ENCODE measurements around the gene LDLR.

LDLR gene

DNA sequence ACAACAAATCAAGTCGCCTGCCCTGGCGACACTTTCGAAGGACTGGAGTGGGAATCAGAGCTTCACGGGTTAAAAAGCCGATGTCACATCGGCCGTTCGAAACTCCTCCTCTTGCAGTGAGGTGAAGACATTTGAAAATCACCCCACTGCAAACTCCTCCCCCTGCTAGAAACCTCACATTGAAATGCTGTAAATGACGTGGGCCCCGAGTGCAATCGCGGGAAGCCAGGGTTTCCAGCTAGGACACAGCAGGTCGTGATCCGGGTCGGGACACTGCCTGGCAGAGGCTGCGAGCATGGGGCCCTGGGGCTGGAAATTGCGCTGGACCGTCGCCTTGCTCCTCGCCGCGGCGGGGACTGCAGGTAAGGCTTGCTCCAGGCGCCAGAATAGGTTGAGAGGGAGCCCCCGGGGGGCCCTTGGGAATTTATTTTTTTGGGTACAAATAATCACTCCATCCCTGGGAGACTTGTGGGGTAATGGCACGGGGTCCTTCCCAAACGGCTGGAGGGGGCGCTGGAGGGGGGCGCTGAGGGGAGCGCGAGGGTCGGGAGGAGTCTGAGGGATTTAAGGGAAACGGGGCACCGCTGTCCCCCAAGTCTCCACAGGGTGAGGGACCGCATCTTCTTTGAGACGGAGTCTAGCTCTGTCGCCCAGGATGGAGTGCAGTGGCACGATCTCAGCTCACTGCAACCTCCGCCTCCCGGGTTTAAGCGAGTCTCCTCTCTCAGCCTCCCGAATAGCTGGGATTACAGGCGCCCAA, at the start of gene LDLR:
TSS of gene LDLR (plus strand) at position 210 of the 760 bp plus-strand sequence. CDS start at position 296, 86 bp downstream.
- DNase-seq, result peak; percentile 87

DNA sequence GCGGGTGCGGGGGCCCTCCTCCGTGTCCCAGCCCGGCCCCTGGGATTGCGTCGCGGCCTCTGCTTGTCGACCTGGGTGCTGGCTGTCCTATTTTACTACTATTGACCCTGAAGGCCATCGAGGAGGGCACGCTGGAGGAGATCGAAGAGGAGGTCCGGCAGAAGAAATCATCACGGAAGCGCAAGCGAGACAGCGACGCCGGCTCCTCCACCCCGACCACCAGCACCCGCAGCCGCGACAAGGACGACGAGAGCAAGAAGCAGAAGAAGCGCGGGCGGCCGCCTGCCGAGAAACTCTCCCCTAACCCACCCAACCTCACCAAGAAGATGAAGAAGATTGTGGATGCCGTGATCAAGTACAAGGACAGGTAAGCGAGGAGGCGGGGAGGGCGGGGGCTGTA, 48.1 kb upstream of the LDLR start:
- DNase-seq, result no peak

DNA sequence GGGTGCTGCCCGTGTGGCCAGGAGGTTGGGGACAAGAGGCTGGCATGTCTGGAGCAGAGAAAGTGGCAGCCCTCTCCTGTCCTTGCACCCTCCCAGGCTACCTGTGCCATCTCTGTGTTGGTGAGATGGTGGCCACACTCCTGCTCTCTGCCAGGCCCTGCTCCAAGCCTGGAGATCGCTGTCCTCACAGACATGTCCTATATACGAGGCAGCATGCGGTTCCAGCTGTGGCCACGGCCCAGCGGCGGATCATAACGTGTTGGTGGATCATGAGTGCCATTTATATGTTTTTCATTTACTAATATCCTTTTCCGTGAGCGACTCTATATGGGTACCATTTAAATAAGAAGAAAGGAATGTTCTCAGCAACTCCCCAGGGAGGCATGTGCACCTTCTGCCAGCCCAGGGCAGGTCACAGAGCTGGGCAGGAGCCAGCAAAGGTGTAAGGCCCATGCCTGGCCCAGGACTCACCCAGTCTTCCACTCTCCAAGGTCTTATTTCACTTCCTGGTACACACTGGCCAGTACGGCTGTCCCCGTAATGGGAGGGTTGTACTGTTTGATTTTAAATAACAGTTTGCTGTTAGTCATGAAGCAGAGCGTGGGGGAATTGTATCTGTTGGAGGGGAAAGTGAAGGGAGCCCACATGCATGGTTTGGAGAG, 47.2 kb upstream of the LDLR start:
- no peak for DNase-seq

DNA sequence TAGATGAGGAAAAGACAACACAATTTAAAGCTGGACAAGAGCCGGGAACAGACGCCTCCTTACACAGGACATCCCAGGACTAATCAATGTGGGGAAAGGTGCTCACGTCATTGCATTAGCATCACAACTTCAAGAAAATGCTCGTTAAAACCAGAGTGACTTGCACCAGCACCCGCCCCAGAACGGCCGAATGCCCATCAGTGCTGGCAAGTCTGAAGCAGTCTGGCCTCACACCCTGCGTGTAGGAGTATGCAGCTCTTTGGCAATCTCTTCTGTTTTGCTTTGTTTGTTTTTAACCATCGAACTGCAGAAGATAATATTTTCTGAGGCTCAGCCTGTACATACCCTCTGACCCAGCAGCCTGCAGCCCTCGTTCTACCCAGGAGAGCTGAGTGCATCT, 44.8 kb upstream of the LDLR start:
- DNase-seq, result no peak

DNA sequence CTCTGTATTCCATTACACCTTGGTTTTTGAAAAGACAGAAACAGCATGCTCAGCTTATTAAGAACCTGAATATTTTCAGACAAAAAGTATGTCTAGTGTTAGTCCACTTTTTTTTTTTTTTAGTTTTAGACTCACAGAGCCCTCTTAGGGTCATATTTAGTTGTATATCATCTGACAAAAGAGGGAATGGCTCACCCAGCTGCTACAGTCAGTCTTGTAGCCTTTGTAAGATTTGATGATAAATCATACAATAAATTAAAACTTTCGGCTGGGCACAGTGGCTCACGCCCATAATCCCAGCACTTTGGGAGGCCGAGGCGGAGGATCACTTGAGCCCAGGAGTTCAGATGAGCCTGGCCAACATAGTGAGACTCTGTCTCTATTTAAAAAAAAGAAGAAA, 43.7 kb upstream of the LDLR start:
- DNase-seq, result no peak

DNA sequence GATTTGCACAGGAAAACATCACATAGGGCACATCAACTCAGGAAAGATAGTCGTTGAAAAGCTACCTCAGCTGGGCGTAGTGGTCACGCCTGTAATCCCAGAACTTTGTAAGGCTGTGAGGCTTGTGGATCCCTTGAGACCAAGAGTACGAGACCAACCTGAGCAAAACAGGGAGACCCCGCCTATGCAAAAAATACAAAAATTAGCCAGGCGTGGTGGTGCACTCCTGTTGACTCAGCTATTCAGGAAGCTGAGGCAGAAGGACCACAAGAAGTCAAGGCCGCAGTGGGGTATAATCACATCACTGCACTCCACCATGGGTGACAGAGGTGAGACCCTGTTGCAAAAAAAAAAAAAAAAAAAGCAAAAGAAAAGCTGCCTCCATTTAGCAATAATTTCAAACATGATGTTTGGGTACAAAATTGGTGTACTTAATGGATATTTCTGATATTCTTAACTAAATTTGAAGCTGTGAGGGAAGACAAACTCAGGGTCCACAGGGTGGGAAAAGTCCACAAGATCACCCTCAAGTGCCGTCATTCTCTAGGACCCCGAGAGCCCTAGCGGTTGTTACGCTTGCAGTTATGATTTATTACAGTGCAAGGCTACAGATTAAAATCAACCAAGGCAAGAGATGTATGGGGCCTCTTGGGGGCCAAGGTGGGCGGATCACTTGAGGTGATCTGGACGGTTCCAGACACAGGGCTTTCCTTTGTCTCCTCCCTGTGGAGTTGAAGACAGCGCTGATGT, 42.5 kb upstream of the LDLR start:
- no peak for DNase-seq

DNA sequence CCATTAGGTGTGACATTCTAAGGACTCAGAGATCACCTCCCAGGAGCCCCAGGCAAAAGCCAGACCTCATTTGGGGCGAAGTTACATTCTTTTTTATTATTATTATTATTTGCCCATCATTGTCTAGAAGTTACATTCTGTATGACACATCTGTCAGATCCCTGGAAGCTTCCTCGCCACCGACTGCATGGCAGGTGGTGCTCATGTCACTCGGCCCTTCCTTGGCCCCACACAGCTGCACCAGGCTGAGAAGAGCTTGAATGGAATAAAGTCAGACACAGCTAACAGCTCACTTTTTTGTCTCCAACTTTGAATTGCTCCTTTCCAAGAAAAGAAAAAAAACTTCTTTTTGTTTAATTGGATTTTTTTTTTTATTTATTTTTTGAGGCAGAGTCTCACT, 41.4 kb upstream of the LDLR start:
- no peak for DNase-seq

DNA sequence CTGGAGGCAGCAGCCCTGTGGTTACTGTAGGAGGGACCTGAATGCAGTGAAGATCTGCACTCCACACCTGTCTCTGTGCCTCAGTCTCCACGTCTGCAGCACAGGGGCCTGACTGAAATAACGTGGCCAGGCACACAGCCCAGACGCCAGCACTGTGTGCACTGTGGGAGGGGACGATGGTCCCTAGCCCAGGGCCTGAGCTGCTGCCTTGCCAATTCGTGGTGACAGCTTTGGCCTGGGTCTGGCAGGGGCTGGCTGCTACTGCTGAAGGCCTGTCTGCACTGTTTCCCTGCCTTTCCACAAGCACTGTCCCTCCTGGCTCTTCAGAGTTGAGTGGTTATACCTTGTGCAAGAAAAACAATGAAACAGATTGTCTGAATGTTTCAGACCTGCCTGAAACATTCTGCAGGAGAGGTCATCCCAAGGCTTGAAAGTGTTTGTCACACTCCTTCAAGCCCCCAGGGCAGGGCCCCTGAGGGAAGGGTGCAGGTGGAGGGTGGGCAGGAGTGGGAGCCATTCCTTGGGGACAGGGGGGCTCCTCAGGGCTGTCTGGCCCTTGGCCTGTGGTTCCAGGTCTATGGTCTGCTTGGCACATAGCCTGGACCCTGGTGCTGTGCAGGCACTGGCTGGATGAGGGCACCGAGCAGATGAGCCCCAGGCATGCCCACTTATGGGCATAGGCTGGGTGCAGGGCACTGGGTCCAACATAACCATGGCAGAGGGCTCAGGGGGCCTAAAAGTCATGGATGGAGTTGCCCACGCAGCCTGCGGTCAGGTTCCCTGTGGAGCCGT, 38.7 kb upstream of the LDLR start:
- no peak for DNase-seq

DNA sequence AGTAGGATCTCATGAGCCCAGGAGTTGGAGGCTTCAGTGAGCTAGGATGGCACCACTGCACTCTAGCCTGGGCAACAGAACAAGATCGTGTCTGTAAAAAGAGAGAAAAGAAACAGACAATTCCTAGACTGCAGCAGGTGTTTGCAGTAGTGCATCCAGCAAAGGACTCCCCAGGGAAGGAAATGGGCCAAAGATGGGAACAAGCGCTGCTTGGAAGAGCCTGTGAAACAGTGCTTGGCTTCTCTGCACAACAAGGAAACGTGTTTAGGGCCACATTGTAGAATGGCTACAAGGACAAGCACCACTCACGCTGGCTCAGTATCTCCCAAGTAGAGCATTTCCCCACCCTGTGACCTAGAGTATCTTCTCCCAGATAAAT, 35.5 kb upstream of the LDLR start:
- no peak for DNase-seq

DNA sequence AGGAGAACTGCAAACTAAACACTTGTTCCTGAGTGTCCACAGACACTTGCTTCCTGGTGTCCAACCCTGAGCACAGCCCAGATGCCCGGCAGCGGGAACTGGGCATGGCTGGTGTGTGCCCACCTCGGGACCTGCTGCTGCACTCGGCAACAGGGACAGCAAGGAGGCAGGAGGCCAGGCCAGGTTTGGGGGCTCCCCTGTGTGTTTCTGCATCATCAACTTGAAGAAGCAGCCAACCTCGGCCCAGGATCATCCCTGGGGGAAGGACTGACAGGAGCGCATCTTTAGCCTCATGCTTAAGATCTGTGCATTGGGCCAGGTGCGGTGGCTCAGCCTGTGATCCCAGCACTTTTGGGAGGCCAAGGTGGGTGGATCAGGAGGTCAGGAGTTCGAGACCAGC, 35.1 kb upstream of the LDLR start:
- DNase-seq, result no peak

DNA sequence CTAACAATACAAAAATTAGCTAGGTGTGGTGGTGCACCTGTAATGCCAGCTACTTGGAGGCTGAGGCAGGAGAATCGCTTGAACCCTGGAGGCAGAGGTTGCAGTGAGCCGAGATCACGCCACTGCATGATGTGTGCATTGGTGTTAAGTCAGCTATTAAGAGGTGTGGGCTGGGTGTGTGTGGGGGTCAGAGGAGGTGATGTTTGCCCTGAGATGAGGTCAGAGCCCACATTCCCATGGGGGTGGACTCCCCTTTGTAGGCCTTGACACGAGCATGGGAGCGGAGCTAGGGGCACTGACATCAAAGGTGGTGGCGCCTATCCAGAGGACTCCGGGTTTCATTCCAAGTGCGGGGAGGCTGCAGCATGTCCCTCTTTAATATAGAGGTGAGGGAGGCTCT, 34.6 kb upstream of the LDLR start:
- no peak for DNase-seq

DNA sequence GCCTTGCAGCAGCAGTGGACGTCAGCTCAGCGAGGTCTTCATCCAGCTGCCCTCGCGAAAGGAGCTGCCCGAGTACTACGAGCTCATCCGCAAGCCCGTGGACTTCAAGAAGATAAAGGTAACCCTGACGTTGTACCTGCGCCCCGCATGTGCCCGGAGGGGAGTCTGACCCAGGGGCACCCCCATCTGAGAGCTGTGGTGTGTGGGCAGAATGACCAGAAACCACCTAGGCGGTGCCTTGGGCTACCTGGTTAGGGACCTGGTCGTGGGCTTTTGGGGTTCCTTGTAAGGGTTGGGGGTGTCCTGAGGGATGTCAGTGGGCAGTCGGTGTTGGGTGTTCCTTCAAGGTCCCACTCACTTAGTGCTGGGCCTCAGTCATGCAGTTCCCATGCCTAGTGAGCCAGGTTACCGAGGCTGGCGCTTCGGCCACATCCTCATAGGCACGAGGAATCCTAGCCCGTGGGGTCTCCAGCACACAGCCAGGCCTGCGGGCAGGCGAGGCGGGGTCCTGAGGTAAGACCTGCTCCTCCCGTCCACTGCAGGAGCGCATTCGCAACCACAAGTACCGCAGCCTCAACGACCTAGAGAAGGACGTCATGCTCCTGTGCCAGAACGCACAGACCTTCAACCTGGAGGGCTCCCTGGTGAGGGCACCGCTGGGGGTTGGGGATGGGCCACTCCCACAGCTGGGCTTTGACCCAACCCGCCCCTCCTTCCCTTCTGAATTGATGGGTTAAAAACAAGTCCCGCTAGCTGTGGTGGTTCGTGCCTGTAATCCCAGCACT, 30.8 kb upstream of the LDLR start:
- no peak for DNase-seq

DNA sequence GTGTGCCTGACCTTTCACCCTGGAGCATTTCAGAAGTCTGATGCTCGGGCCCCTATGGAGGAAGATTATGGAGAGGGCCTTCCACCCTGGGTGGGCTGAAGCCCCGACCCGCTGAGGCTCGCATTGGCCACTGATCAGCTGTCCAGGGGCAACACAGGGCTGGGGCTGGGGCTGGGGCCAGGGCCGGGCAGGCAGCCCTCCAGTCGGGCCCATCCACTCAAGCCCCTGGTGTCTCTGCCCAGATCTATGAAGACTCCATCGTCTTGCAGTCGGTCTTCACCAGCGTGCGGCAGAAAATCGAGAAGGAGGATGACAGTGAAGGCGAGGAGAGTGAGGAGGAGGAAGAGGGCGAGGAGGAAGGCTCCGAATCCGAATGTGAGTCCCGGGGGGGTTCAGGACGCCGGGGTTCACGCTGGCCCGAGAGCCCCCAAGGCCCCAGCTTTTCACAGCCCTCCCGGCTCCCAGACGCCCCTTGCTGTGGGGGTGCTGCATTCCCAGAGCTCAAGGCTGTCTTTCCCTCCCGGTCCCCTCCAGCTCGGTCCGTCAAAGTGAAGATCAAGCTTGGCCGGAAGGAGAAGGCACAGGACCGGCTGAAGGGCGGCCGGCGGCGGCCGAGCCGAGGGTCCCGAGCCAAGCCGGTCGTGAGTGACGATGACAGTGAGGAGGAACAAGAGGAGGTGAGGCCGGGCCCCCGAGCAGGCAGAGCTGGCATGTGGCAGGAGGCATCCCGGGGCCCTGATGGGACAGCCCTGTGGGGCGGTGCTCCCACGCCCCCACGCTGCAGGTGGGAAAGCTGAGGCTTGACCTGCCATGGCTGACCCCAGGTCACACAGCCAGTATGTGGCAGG, 29.5 kb upstream of the LDLR start:
- no peak for DNase-seq

DNA sequence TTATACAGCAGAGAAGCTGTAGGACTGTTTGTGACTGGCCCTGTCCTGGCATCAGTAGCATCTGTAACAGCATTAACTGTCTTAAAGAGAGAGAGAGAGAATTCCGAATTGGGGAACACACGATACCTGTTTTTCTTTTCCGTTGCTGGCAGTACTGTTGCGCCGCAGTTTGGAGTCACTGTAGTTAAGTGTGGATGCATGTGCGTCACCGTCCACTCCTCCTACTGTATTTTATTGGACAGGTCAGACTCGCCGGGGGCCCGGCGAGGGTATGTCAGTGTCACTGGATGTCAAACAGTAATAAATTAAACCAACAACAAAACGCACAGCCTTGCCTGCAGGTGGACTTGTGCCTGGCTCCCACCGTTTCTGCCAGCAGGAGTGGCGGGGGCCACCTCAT, 27.3 kb upstream of the LDLR start:
- no peak for DNase-seq

DNA sequence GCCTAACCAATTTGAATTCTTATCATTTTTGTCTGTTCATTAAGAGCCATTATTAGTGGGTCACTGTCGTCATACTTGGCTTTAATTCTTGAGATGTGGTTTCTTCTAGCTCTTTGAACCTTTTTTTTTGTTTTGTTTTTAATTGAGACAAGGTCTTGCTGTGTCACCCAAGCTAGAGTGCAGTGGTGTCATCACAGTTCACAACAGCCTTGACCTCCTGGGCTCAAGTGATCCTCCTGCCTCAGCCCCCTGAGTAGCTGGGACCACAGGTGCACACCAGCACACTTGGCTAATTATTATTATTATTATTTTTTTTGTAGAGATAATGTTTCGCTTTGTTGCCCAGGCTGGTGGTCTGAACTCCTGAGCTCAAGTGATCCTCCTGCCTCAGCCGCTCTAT, 25.8 kb upstream of the LDLR start:
- no peak for DNase-seq

DNA sequence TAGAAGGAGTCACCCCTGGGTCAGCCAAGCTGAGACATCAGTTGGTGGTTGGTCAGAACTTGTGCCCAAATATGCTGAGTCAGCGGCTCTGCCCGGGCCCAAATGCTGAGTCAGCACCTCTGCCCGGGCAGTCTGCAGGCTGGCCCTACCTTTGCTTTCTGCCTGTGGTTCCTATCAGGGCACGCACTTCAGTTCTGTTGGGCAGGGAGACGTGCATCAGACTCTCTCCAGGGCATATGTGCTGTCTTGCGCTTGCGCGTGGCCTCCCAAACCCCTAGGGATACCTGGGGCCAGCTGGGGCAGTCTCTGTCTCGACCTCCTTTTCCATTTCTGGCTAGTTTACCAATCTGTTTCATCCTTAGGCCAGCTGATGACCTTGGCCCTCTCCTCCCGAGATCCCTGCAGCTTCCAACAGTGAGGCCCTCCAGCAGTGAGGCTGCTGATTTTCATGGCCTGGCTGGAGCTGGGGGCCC, 24.4 kb upstream of the LDLR start:
- DNase-seq, result no peak

DNA sequence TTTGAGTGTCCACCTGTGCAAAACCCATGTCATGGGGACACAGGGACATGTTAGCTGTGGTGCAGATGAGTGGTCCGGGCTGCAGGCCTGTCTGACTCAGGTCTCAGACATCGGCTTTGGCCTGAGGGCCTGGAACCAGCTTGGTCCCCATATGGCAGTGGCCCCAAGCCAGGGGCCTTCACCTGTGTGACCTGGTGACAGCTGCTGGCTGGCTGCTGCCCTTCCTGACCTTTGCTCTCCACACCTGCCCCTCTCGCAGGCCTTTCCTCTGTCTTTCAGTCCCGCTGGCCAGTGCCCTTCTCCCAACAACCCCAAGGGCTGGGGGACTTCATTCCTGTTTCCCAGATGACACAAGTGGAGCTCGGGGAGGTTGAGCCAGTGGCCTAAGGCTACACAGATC, 22.9 kb upstream of the LDLR start:
- no peak for DNase-seq

DNA sequence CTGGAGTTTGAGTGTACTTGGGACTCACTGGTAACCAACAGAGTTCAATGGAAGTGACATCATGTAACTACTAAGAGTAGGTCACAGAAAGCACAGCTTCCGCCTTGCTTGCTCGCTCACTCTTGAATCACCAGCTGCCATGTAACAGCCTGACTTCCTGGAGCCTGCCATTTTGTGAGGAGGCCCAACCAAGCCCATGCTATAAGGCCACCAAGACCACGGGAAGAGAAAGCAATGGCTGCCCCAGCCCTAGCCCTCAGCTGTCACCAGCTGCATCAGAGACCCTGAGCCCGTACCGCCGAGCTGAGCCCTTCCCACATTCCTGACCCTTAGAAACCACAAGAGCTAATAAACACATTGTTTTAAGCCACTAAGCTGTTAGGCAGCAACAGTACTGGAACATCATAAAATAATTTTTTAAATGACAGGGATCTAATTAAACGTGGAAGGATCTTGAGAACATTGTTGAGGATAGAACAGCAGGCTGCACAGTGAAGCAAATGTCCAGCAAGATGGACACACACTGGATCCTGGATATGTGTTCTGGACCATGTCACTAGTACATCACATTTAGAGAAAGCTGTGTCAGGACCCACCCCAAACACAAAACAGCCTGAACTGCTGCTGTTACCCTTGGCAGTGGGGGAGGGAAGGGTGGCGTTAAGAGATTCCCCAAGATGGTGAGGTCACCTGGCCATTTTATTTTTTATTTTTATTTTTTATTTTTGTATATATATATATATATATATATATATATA, 21.7 kb upstream of the LDLR start:
- DNase-seq, result no peak

DNA sequence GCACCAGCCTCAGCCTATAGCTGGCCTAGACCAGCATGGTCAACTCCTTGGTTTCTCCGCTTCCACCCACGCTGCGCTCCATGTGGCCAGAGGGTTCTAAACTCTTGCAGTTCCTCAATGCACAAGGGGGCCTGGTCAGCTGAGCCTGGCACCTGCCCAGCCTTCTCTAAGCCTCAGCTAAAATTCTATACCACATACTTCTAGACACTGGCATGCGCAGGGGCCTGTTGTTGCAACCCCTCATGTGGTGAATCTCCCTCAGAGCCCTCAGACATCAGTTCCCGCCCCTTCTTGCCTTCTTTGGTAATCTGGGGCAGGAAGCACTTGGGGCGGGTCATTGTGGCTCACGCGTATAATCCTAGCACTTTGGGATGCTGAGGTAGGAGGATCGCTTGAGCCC, 19.7 kb upstream of the LDLR start:
- no peak for DNase-seq

DNA sequence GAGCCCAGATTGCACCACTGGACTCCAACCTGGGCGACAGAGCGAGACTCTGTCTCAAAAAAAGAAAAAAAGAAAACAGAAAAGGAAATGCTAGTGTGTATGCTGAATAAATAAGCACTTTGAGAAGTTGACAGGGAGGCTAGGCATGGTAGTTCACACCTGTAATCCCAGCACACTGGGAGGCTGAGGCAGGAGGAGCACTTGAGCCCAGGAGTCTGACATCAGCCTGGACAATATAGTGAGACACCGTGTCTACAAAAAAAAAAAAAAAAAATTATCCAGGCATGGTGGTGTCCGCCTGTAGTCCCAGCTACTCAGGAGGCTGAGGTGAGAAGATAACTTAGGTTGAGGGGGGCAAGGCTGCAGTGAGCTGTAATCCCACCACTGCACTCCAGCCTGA, 19.1 kb upstream of the LDLR start:
- DNase-seq, result no peak

DNA sequence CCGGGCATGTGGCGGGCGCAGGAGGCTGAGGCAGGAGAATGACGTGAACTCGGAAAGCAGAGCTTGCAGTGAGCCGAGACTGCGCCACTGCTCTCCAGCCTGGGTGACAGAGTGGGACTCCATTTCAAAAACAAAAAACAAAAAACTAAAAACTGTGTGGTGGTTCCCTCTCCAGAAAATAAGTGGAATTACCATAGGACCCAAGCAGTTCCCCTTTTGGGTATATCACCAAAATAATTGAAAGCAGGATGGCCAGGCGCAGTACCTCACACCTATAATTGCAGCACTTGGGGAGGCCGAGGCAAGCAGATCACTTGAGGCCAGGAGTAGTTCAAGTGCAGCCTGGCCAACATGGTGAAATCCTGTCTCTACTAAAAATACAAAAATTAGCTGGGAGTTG, 15.7 kb upstream of the LDLR start:
- DNase-seq, result no peak

Measured in right forelimb (tissue), 1 donor.